ENCODE data around the gene WSCD2.

Gene WSCD2

GRCh38 chr12:108133482-108133881 lies 4.4 kb downstream of the WSCD2 start:
- Histone ChIP-seq H3K4me1 (peaks cover 0 to 23% (median 15%) of the 10 kb centered on the region in 10 experiments; a peak in 15 of 20 replicates), H3K9me3 (replicated peaks in 1 of 11) (no peaks in the 10 kb centered on the region), H3K4me3 (no peak overlapping the region), H3K27ac (no peak overlapping the region), H3K9ac (no peak overlapping the region), H3K4me2 (no peak overlapping the region), H3K27me3 (peaks cover 24 to 36% (median 33%) of the 10 kb centered on the region in 11 experiments), H4K20me1 (peaks cover 0 to 15% (median 7%) of the 10 kb centered on the region in 11 experiments; a peak in 11 of 22 replicates), H3K36me3 (no peaks in the 10 kb centered on the region)
- no peak for TF ChIP-seq Cebpa-rat (IDR thresholded peaks at IDR 0.05)

- no peak overlapping the region for H3K4me2 ChIP-seq
- peaks cover 0 to 8% (median 4%) of the 10 kb centered on the region in 11 experiments; a peak in 9 of 22 replicates for H4K20me1 ChIP-seq
- H3K9ac ChIP-seq = no peak overlapping the region
- peaks cover 0 to 13% (median 10%) of the 10 kb centered on the region in 10 experiments; a peak in 15 of 20 replicates for H3K4me1 ChIP-seq
- no peaks in the 10 kb centered on the region for H3K36me3 ChIP-seq
- H3K9me3 ChIP-seq (replicated peaks in 1 of 11) = no peaks in the 10 kb centered on the region
- TF ChIP-seq Cebpa-rat (IDR thresholded peaks at IDR 0.05) = no peak
- H3K27ac ChIP-seq = no peak overlapping the region
- H3K4me3 ChIP-seq = no peak overlapping the region
- H3K27me3 ChIP-seq = peaks cover 11 to 23% (median 20%) of the 10 kb centered on the region in 11 experiments
Measured at GRCh38 chr12:108134744-108135143, 5.7 kb downstream of the WSCD2 start.

GRCh38 chr12:108135627-108136026 lies 6.5 kb downstream of the WSCD2 start:
- Histone ChIP-seq H3K4me2 (no peak overlapping the region), H3K9me3 (replicated peaks in 1 of 11) (no peaks in the 10 kb centered on the region), H3K4me1 (peaks cover 0 to 10% (median 8%) of the 10 kb centered on the region in 10 experiments; a peak in 10 of 20 replicates), H3K27me3 (peaks cover 3 to 14% (median 11%) of the 10 kb centered on the region in 11 experiments), H3K27ac (no peak overlapping the region), H3K36me3 (no peaks in the 10 kb centered on the region), H4K20me1 (peaks cover 0 to 3% (median 0%) of the 10 kb centered on the region in 11 experiments; a peak in 3 of 22 replicates), H3K9ac (no peak overlapping the region), H3K4me3 (no peak overlapping the region)
- TF ChIP-seq Cebpa-rat (IDR thresholded peaks at IDR 0.05) = no peak

- Histone ChIP-seq H3K4me3 (no peak overlapping the region), H3K27me3 (peaks cover 0 to 4% (median 3%) of the 10 kb centered on the region in 11 experiments; a peak in 8 of 22 replicates), H3K9ac (no peak overlapping the region), H3K4me1 (peaks cover 0 to 1% (median 0%) of the 10 kb centered on the region in 10 experiments; a peak in 1 of 20 replicates), H3K9me3 (replicated peaks in 1 of 11) (no peaks in the 10 kb centered on the region), H4K20me1 (no peaks in the 10 kb centered on the region; a peak in 2 of 22 replicates), H3K4me2 (no peak overlapping the region), H3K36me3 (no peaks in the 10 kb centered on the region), H3K27ac (no peak overlapping the region)
- TF ChIP-seq Cebpa-rat (IDR thresholded peaks at IDR 0.05) = no peak
Measured at GRCh38 chr12:108136697-108137096, 7.6 kb downstream of the WSCD2 start.

- TF ChIP-seq Cebpa-rat (IDR thresholded peaks at IDR 0.05) = no peak
- Histone ChIP-seq H3K9ac (no peak overlapping the region), H3K27me3 (no peaks in the 10 kb centered on the region), H3K36me3 (no peaks in the 10 kb centered on the region), H3K27ac (no peak overlapping the region), H3K4me2 (no peak overlapping the region), H3K4me1 (no peaks in the 10 kb centered on the region), H3K9me3 (replicated peaks in 1 of 11) (no peaks in the 10 kb centered on the region), H3K4me3 (no peak overlapping the region), H4K20me1 (no peaks in the 10 kb centered on the region; a peak in 1 of 22 replicates)
Measured at GRCh38 chr12:108139454-108139853, 10.4 kb downstream of the WSCD2 start.

- H3K27ac ChIP-seq = no peak overlapping the region
- no peaks in the 10 kb centered on the region for H3K27me3 ChIP-seq
- no peak for TF ChIP-seq Cebpa-rat (IDR thresholded peaks at IDR 0.05)
Measured at GRCh38 chr12:108140501-108140900, 11.4 kb downstream of the WSCD2 start.

GRCh38 chr12:108141600-108142130 lies 12.6 kb downstream of the WSCD2 start:
- TF ChIP-seq Cebpa-rat (IDR thresholded peaks at IDR 0.05) = no peak
- Histone ChIP-seq H3K27ac (no peak overlapping the region), H3K4me3 (no peak overlapping the region), H3K9ac (no peak overlapping the region), H3K9me3 (replicated peaks in 1 of 11) (no peaks in the 10 kb centered on the region), H3K36me3 (no peaks in the 10 kb centered on the region), H4K20me1 (no peaks in the 10 kb centered on the region; a peak in 1 of 22 replicates), H3K4me2 (no peak overlapping the region), H3K27me3 (no peaks in the 10 kb centered on the region), H3K4me1 (no peaks in the 10 kb centered on the region)

More at GRCh38 chr12:108140501-108140900, 11.4 kb downstream of the WSCD2 start:
- no peaks in the 10 kb centered on the region for H3K4me1 ChIP-seq
- no peaks in the 10 kb centered on the region; a peak in 1 of 22 replicates for H4K20me1 ChIP-seq
- no peak overlapping the region for H3K4me2 ChIP-seq
- H3K9me3 ChIP-seq (replicated peaks in 1 of 11) = no peaks in the 10 kb centered on the region
- no peak overlapping the region for H3K9ac ChIP-seq
- no peaks in the 10 kb centered on the region for H3K36me3 ChIP-seq
- H3K4me3 ChIP-seq = no peak overlapping the region

GRCh38 chr12:108143144-108143543 lies 14.1 kb downstream of the WSCD2 start:
- no peaks in the 10 kb centered on the region for H3K36me3 ChIP-seq
- no peak for TF ChIP-seq Cebpa-rat (IDR thresholded peaks at IDR 0.05)
- H3K27me3 ChIP-seq = no peaks in the 10 kb centered on the region
- no peak overlapping the region for H3K4me2 ChIP-seq
- H3K27ac ChIP-seq = no peak overlapping the region
- no peaks in the 10 kb centered on the region for H3K9me3 ChIP-seq (replicated peaks in 1 of 11)
- no peaks in the 10 kb centered on the region; a peak in 1 of 22 replicates for H4K20me1 ChIP-seq
- H3K4me1 ChIP-seq = no peaks in the 10 kb centered on the region
- no peak overlapping the region for H3K9ac ChIP-seq
- H3K4me3 ChIP-seq = no peak overlapping the region

GRCh38 chr12:108144080-108144479 lies 15.0 kb downstream of the WSCD2 start:
- no peak overlapping the region for H3K9ac ChIP-seq
- H3K4me1 ChIP-seq = no peaks in the 10 kb centered on the region
- H3K4me2 ChIP-seq = no peak overlapping the region
- H3K4me3 ChIP-seq = no peak overlapping the region
- no peaks in the 10 kb centered on the region for H3K36me3 ChIP-seq
- H4K20me1 ChIP-seq = no peaks in the 10 kb centered on the region; a peak in 1 of 22 replicates
- H3K27me3 ChIP-seq = no peaks in the 10 kb centered on the region
- H3K27ac ChIP-seq = no peak overlapping the region
- no peaks in the 10 kb centered on the region for H3K9me3 ChIP-seq (replicated peaks in 1 of 11)
- no peak for TF ChIP-seq Cebpa-rat (IDR thresholded peaks at IDR 0.05)

GRCh38 chr12:108145011-108145410 lies 15.9 kb downstream of the WSCD2 start:
- TF ChIP-seq Cebpa-rat (IDR thresholded peaks at IDR 0.05) = no peak
- H3K4me2 ChIP-seq = no peak overlapping the region
- no peak overlapping the region for H3K4me3 ChIP-seq
- no peaks in the 10 kb centered on the region for H3K9me3 ChIP-seq (replicated peaks in 1 of 11)
- no peaks in the 10 kb centered on the region for H3K4me1 ChIP-seq
- H3K36me3 ChIP-seq = no peaks in the 10 kb centered on the region
- no peaks in the 10 kb centered on the region for H3K27me3 ChIP-seq
- H3K27ac ChIP-seq = no peak overlapping the region
- H3K9ac ChIP-seq = no peak overlapping the region
- no peaks in the 10 kb centered on the region; a peak in 1 of 22 replicates for H4K20me1 ChIP-seq
